ENCODE data around the gene CAPN8.

The CAPN8 gene

DNA sequence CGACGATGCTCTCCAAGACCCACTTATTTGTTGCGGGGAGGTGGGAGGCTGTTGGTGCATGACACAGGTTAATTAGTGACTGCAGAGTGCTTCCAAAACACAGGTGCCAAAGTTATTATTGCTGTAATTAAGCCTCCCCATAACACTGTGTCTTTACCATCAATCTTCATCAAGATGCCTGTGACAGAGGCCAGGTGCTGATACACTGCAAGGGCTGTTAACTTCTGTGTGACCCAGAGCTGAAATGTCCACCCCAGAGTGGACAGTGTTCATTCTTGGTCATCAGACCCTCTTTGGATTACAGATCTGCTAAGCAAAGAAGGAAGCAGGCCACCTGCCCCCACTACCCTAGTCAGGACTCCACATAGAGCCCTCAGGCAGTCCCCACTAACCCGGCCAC is 55.5 kb downstream of the CAPN8 start:
- H3F3A ChIP-seq (ENCODE audit: insufficient read depth, low read length) = no peaks in the 10 kb centered on the region
- H3K27ac ChIP-seq (ENCODE audit: low read depth, low read length, poor library complexity, severe bottlenecking) = no peak overlapping the region
- no peaks in the 10 kb centered on the region for H3K9me3 ChIP-seq (ENCODE audit: low read length)
- H3K4me3 ChIP-seq (ENCODE audit: low read depth, low read length, poor library complexity, severe bottlenecking) = no peak overlapping the region
- no peak overlapping the region for H3K9ac ChIP-seq (ENCODE audit: low read length)
- no peaks in the 10 kb centered on the region for H3K4me1 ChIP-seq (ENCODE audit: insufficient read depth, low read length, severe bottlenecking)
- no peaks in the 10 kb centered on the region for H4K20me1 ChIP-seq (ENCODE audit: insufficient read depth, low read length)
- no peaks in the 10 kb centered on the region for H3K9me2 ChIP-seq (ENCODE audit: low read depth, low read length)
- H3K4me2 ChIP-seq (ENCODE audit: low read length) = no peak overlapping the region
- no peak overlapping the region for H2AFZ ChIP-seq (ENCODE audit: low read length)
- H3K27me3 ChIP-seq (ENCODE audit: insufficient read depth, low read length) = 0 out of 2 replicates have a peak, but pooled peaks cover 4% of the 10 kb centered on the region
- H3K79me2 ChIP-seq (ENCODE audit: insufficient read depth, low read length) = no peaks in the 10 kb centered on the region
- TF ChIP-seq, protein P1, sequence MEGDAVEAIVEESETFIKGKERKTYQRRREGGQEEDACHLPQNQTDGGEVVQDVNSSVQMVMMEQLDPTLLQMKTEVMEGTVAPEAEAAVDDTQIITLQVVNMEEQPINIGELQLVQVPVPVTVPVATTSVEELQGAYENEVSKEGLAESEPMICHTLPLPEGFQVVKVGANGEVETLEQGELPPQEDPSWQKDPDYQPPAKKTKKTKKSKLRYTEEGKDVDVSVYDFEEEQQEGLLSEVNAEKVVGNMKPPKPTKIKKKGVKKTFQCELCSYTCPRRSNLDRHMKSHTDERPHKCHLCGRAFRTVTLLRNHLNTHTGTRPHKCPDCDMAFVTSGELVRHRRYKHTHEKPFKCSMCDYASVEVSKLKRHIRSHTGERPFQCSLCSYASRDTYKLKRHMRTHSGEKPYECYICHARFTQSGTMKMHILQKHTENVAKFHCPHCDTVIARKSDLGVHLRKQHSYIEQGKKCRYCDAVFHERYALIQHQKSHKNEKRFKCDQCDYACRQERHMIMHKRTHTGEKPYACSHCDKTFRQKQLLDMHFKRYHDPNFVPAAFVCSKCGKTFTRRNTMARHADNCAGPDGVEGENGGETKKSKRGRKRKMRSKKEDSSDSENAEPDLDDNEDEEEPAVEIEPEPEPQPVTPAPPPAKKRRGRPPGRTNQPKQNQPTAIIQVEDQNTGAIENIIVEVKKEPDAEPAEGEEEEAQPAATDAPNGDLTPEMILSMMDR (IDR thresholded peaks at IDR 0.05; ENCODE audit: low read length) = no peak
- TF ChIP-seq EZH2 (IDR thresholded peaks at IDR 0.05; ENCODE audit: borderline replicate concordance, low read length) = no peak
- no peaks in the 10 kb centered on the region for H3K36me3 ChIP-seq (ENCODE audit: insufficient read depth, low read length)

DNA sequence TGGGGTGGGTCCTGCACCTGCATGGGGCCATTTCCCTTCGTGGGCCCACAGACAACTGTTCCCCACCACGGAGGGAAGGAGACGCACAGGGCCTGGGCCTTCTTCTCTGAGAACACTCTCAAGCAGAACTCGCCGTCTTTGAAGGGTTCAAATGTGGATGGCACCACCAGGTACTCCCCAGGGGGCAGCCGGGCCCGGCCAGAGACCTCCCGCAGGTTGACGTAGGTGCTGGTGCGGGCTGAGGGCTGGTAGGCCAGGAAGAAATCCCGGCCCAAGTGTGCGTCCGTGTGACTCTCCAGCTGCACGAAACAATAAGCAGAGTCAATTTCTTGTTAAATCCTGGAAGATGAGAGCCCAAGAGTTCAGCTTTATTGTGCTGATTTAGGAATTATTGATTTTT is 56.4 kb downstream of the CAPN8 start:
- no peaks in the 10 kb centered on the region for H3K79me2 ChIP-seq (ENCODE audit: insufficient read depth, low read length)
- H3K36me3 ChIP-seq (ENCODE audit: insufficient read depth, low read length) = no peaks in the 10 kb centered on the region
- H3K27ac ChIP-seq (ENCODE audit: low read depth, low read length, poor library complexity, severe bottlenecking) = no peak overlapping the region
- no peak overlapping the region for H3K4me2 ChIP-seq (ENCODE audit: low read length)
- no peak overlapping the region for H2AFZ ChIP-seq (ENCODE audit: low read length)
- no peaks in the 10 kb centered on the region for H4K20me1 ChIP-seq (ENCODE audit: insufficient read depth, low read length)
- H3K9ac ChIP-seq (ENCODE audit: low read length) = no peak overlapping the region
- H3K4me3 ChIP-seq (ENCODE audit: low read depth, low read length, poor library complexity, severe bottlenecking) = no peak overlapping the region
- H3F3A ChIP-seq (ENCODE audit: insufficient read depth, low read length) = no peaks in the 10 kb centered on the region
- no peaks in the 10 kb centered on the region for H3K27me3 ChIP-seq (ENCODE audit: insufficient read depth, low read length)
- no peaks in the 10 kb centered on the region for H3K4me1 ChIP-seq (ENCODE audit: insufficient read depth, low read length, severe bottlenecking)
- TF ChIP-seq, protein P1 (IDR thresholded peaks at IDR 0.05; ENCODE audit: low read length) = no peak
- TF ChIP-seq EZH2 (IDR thresholded peaks at IDR 0.05; ENCODE audit: borderline replicate concordance, low read length) = no peak
- H3K9me3 ChIP-seq (ENCODE audit: low read length) = no peaks in the 10 kb centered on the region
- no peaks in the 10 kb centered on the region for H3K9me2 ChIP-seq (ENCODE audit: low read depth, low read length)

GRCh38 chr1:223558512-223558911 is 107.0 kb downstream of the CAPN8 start:
- no peak overlapping the region for H3K4me3 ChIP-seq (ENCODE audit: low read depth, low read length, poor library complexity, severe bottlenecking)
- H3K79me2 ChIP-seq (ENCODE audit: insufficient read depth, low read length) = no peaks in the 10 kb centered on the region
- no peak for TF ChIP-seq EZH2 (IDR thresholded peaks at IDR 0.05; ENCODE audit: borderline replicate concordance, low read length)
- TF ChIP-seq, protein P1 (IDR thresholded peaks at IDR 0.05; ENCODE audit: low read length) = no peak
- H3K9me3 ChIP-seq (ENCODE audit: low read length) = no peaks in the 10 kb centered on the region
- no peaks in the 10 kb centered on the region for H3K4me1 ChIP-seq (ENCODE audit: insufficient read depth, low read length, severe bottlenecking)
- H3K27me3 ChIP-seq (ENCODE audit: insufficient read depth, low read length) = no peaks in the 10 kb centered on the region
- no peaks in the 10 kb centered on the region for H3K9me2 ChIP-seq (ENCODE audit: low read depth, low read length)
- no peaks in the 10 kb centered on the region for H4K20me1 ChIP-seq (ENCODE audit: insufficient read depth, low read length)
- H3K36me3 ChIP-seq (ENCODE audit: insufficient read depth, low read length) = no peaks in the 10 kb centered on the region
- H3K27ac ChIP-seq (ENCODE audit: low read depth, low read length, poor library complexity, severe bottlenecking) = no peak overlapping the region
- no peak overlapping the region for H3K9ac ChIP-seq (ENCODE audit: low read length)
- no peaks in the 10 kb centered on the region for H3F3A ChIP-seq (ENCODE audit: insufficient read depth, low read length)
- H3K4me2 ChIP-seq (ENCODE audit: low read length) = no peak overlapping the region
- no peak overlapping the region for H2AFZ ChIP-seq (ENCODE audit: low read length)

All from OCI-LY1 (cell line).